SH-SY5Y (cell line): ENCODE data around the gene PDGFD.

Experiments used
- GATA2 ChIP-seq: IDR thresholded peaks from 2 replicates; pipeline ENCODE4 v1.6.1; 2011; ENCODE audit warnings: mild to moderate bottlenecking, low read depth, low read length
- GATA3 ChIP-seq: IDR thresholded peaks from 2 replicates; pipeline ENCODE4 v1.6.1; 2011; ENCODE audit warnings: low read depth, mild to moderate bottlenecking, low read length, moderate library complexity

The PDGFD gene

GRCh38 chr11:104061853-104062521 lies 102.0 kb downstream of the PDGFD start:
- TF ChIP-seq GATA2: no peak
- no peak for TF ChIP-seq GATA3

- no peak for TF ChIP-seq GATA2
- no peak for TF ChIP-seq GATA3
These were observed 103.1 kb downstream of the PDGFD start for GRCh38 chr11:104060820-104061219.

GRCh38 chr11:104060004-104060794 lies 103.7 kb downstream of the PDGFD start:
- TF ChIP-seq GATA2: peak; percentile 36; the same call in 1 of the 2 replicates
- peak; percentile 57; the same call in 1 of the 2 replicates for TF ChIP-seq GATA3

- TF ChIP-seq GATA3 (no peak), GATA2 (no peak)
These were observed 105.3 kb downstream of the PDGFD start for GRCh38 chr11:104058680-104059079.

GRCh38 chr11:104057908-104058307 lies 106.0 kb downstream of the PDGFD start:
- TF ChIP-seq GATA3: no peak
- no peak for TF ChIP-seq GATA2

GRCh38 chr11:104055596-104055995 lies 108.4 kb downstream of the PDGFD start:
- TF ChIP-seq GATA2 (no peak), GATA3 (no peak)

GRCh38 chr11:104054911-104055529 lies 108.9 kb downstream of the PDGFD start:
- TF ChIP-seq GATA2 (no peak), GATA3 (no peak)

GRCh38 chr11:104053743-104054478 lies 110.0 kb downstream of the PDGFD start:
- no peak for TF ChIP-seq GATA2
- no peak for TF ChIP-seq GATA3

- TF ChIP-seq GATA3 (no peak), GATA2 (no peak)
These were observed 112.2 kb downstream of the PDGFD start for GRCh38 chr11:104051778-104052177.

- no peak for TF ChIP-seq GATA2
- no peak for TF ChIP-seq GATA3
These were observed 114.8 kb downstream of the PDGFD start for GRCh38 chr11:104049116-104049515.

GRCh38 chr11:104046331-104046730 lies 117.6 kb downstream of the PDGFD start:
- TF ChIP-seq GATA2 (no peak), GATA3 (no peak)

- TF ChIP-seq GATA2 (no peak), GATA3 (no peak)
These were observed 120.2 kb downstream of the PDGFD start for GRCh38 chr11:104043678-104044239.

GRCh38 chr11:104043142-104043541 lies 120.8 kb downstream of the PDGFD start:
- TF ChIP-seq GATA3 (no peak), GATA2 (no peak)

GRCh38 chr11:104041792-104042191 lies 122.2 kb downstream of the PDGFD start:
- no peak for TF ChIP-seq GATA2
- TF ChIP-seq GATA3: no peak
